GM19324 (cell line): ENCODE results near the gene DACT3.

ENCODE experiments used
- ATAC-seq: cut with Tn5 transposase; IDR thresholded peaks from one replicate; pipeline ENCODE4 v1.9.1; 2021; ENCODE audit warnings: mild to moderate bottlenecking, moderate library complexity; ENCODE audit not compliant: unreplicated experiment, low FRiP score

DACT3 gene

GRCh38 chr19:46670813-46671212 is 9.8 kb upstream of the DACT3 start:
- ATAC-seq, result no peak

GRCh38 chr19:46668662-46669061 is 7.7 kb upstream of the DACT3 start:
- ATAC-seq, result no peak

GRCh38 chr19:46665072-46665471 is 4.1 kb upstream of the DACT3 start:
- ATAC-seq, result no peak

- ATAC-seq, result no peak
Measured at GRCh38 chr19:46661735-46662592, 982 bp upstream of the DACT3 start.

GRCh38 chr19:46660551-46661019 is 397 bp downstream of the DACT3 start:
- peak; percentile 0 for ATAC-seq

GRCh38 chr19:46660008-46660517 is 919 bp downstream of the DACT3 start:
- no peak for ATAC-seq

GRCh38 chr19:46659151-46660007 is 1.6 kb downstream of the DACT3 start:
- ATAC-seq, result no peak

GRCh38 chr19:46656541-46656940 is 4.4 kb downstream of the DACT3 start:
- ATAC-seq, result no peak

- no peak for ATAC-seq
Measured at GRCh38 chr19:46654621-46655152, 6.3 kb downstream of the DACT3 start.

GRCh38 chr19:46650445-46650844 is 10.5 kb downstream of the DACT3 start:
- no peak for ATAC-seq

GRCh38 chr19:46648961-46649960 is 11.7 kb downstream of the DACT3 start:
- ATAC-seq, result no peak

GRCh38 chr19:46648060-46648960 is 12.7 kb downstream of the DACT3 start:
- ATAC-seq, result no peak

- no peak for ATAC-seq
Measured at GRCh38 chr19:46646402-46646801, 14.6 kb downstream of the DACT3 start.

- ATAC-seq, result no peak
Measured at GRCh38 chr19:46644720-46645119, 16.3 kb downstream of the DACT3 start.

- no peak for ATAC-seq
Measured at GRCh38 chr19:46640656-46641055, 20.3 kb downstream of the DACT3 start.

GRCh38 chr19:46639358-46640182 is 21.4 kb downstream of the DACT3 start:
- ATAC-seq, result no peak

- no peak for ATAC-seq
Measured at GRCh38 chr19:46637224-46637623, 23.8 kb downstream of the DACT3 start.
